K562 (cell line): Measurements from ENCODE around the gene HLCS. TPM values are rescaled to one million over a fixed set of nuclear protein-coding genes. Genes with fewer than 3 reads are reported as not detected.

Source experiments
- ATAC-seq: fragments of 200-7000 bp; cut with Tn5 transposase; 3 replicates; pipeline ENCODE4 v1.9.1; 2020; ENCODE audit warnings: moderate library complexity
- BruUV-seq: library from RNA; stranded (reverse); fragments of 400-500 nt; replicated peaks from 2 replicates; lab custom pipeline; 2021; lab: Mats Ljungman, UMichigan
- CTCF ChIA-PET: fragments of 300-600 bp; formaldehyde crosslinking; extraction: SDS; loops from one replicate; lab custom pipeline; 2021; ENCODE audit warnings: low intra/inter-chr PET ratio; lab: Yijun Ruan, JAX
- POLR2A ChIA-PET: fragments of 300-600, 350-650 bp; sonication (Branson Sonifier 250); formaldehyde crosslinking; extraction: SDS; loops from one replicate; lab custom pipeline; 2021; ENCODE audit warnings: antibody characterized with exemption, inconsistent platforms; lab: Yijun Ruan, JAX
- DNase-seq, 4 experiments: peaks; one replicate each; pipeline versions ENCODE4 v3.0.0 to v3.0.0-alpha.2; 2011 to 2018; ENCODE audit warnings: low spot score in 3 of 4, mixed read lengths in 3 of 4; ENCODE audit errors: extremely low read depth in 1 of 4
- FAIRE-seq: peaks from 2 replicates; lab custom pipeline; 2011; peaks lifted over from hg19 to GRCh38; lab: Jason Lieb, UNC
- H2AFZ ChIP-seq: 2 replicates; pipeline ENCODE4 v1.6.0; 2011; ENCODE audit warnings: low read depth, low read length, control low read depth, inconsistent platforms
- H3K27ac ChIP-seq: fragments of 200-600 bp; 3 replicates; pipeline ENCODE4 v1.8.0; 2011; ENCODE audit warnings: low read depth, mild to moderate bottlenecking, control low read depth, inconsistent platforms, low read length, moderate library complexity, mixed read lengths; ENCODE audit errors: extremely low read depth
- H3K27me3 ChIP-seq, 2 experiments: fragments of 300-600 bp in 1 of 2; 2 replicates in 1 of 2; 3 replicates in 1 of 2; pipeline versions ENCODE4 v1.6.0 to v1.8.0; 2011; ENCODE audit warnings: inconsistent platforms in 2 of 2, low read length in 2 of 2, mild to moderate bottlenecking in 1 of 2, mixed read lengths in 1 of 2, moderate library complexity in 1 of 2; ENCODE audit not compliant: control insufficient read depth in 2 of 2, insufficient read depth in 2 of 2
- H3K36me3 ChIP-seq: fragments of 300-600 bp; 3 replicates; pipeline ENCODE4 v1.8.0; 2011; ENCODE audit warnings: mild to moderate bottlenecking, low read length, inconsistent platforms; ENCODE audit not compliant: control insufficient read depth, insufficient read depth
- H3K4me1 ChIP-seq, 2 experiments: fragments of 200-600 bp in 1 of 2; replicated peaks in 1 of 2; 2 replicates in 1 of 2; 3 replicates in 1 of 2; pipeline versions ENCODE4 v1.5.1 to v1.8.0; 2011; ENCODE audit warnings: inconsistent platforms in 2 of 2, low read length in 2 of 2, mild to moderate bottlenecking in 1 of 2, mixed read lengths in 1 of 2, moderate library complexity in 1 of 2; ENCODE audit not compliant: control insufficient read depth in 2 of 2, insufficient read depth in 2 of 2
- H3K4me2 ChIP-seq: 2 replicates; pipeline ENCODE4 v1.6.1; 2011; ENCODE audit warnings: low read length, control low read depth, inconsistent platforms, mixed read lengths; ENCODE audit not compliant: insufficient read depth
- H3K4me3 ChIP-seq: fragments of 200-600 bp; sonication (generic), shearing (Covaris generic); 2 replicates; pipeline ENCODE4 v1.5.1; 2016; ENCODE audit warnings: control low read depth, inconsistent platforms
- H3K79me2 ChIP-seq: fragments of 200-600 bp; 3 replicates; pipeline ENCODE4 v1.8.0; 2011; ENCODE audit warnings: low read length, inconsistent platforms; ENCODE audit not compliant: control insufficient read depth, insufficient read depth
- H3K9ac ChIP-seq, 2 experiments: 2 replicates each; pipeline versions ENCODE4 v1.6.0 to v1.6.1; 2011; ENCODE audit warnings: low read depth in 2 of 2, low read length in 2 of 2, control low read depth in 1 of 2, inconsistent platforms in 1 of 2, mild to moderate bottlenecking in 1 of 2, mixed read lengths in 1 of 2; ENCODE audit not compliant: insufficient read depth in 1 of 2
- H3K9me1 ChIP-seq: one replicate; pipeline ENCODE4 v1.6.0; 2011; ENCODE audit warnings: inconsistent platforms, mild to moderate bottlenecking, low read length, moderate library complexity; ENCODE audit not compliant: control insufficient read depth, insufficient read depth
- H3K9me3 ChIP-seq: replicated peaks from 2 replicates; pipeline ENCODE4 v1.5.1; 2011; ENCODE audit warnings: low read depth, low read length, inconsistent platforms; ENCODE audit not compliant: control insufficient read depth, insufficient read depth
- H4K20me1 ChIP-seq: replicated peaks from 2 replicates; pipeline ENCODE4 v1.6.1; 2011; ENCODE audit warnings: low read length, inconsistent platforms, mixed read lengths; ENCODE audit not compliant: control insufficient read depth, insufficient read depth
- CXXC5 ChIP-seq: fragments of 250-450 bp; sonication (Bioruptor Pico); IDR thresholded peaks from 2 replicates; pipeline ENCODE4 v1.8.0; 2022; ENCODE audit warnings: inconsistent platforms, mild to moderate bottlenecking, moderate library complexity
- HDAC1 ChIP-seq, 2 experiments: fragments of 450-650 bp; IDR thresholded peaks; 2 replicates each; pipeline ENCODE4 v1.6.1; 2016 to 2017; ENCODE audit warnings: inconsistent platforms in 1 of 2, mild to moderate bottlenecking in 1 of 2, moderate library complexity in 1 of 2
- ILK ChIP-seq: fragments of 450-650 bp; IDR thresholded peaks from 2 replicates; pipeline ENCODE4 v1.6.1; 2016; ENCODE audit warnings: missing genetic modification characterization, low read depth, mild to moderate bottlenecking, missing compliant biosample characterization, moderate library complexity, borderline replicate concordance
- KDM2B ChIP-seq: fragments of 250-450 bp; sonication (Bioruptor Pico); IDR thresholded peaks from 2 replicates; pipeline ENCODE4 v1.8.0; 2021; ENCODE audit warnings: mild to moderate bottlenecking, moderate library complexity
- LCOR ChIP-seq: sonication (generic); formaldehyde crosslinking; IDR thresholded peaks from 2 replicates; pipeline ENCODE4 v1.8.0; 2022; ENCODE audit warnings: mild to moderate bottlenecking, missing genetic modification reagents
- MTA2 ChIP-seq: fragments of 450-650 bp; IDR thresholded peaks from 2 replicates; pipeline ENCODE4 v1.6.1; 2016; ENCODE audit warnings: low read depth
- NFXL1 ChIP-seq: fragments of 450-650 bp; formaldehyde crosslinking; IDR thresholded peaks from 2 replicates; pipeline ENCODE4 v1.4.0; 2021; ENCODE audit warnings: mild to moderate bottlenecking
- SNAPC5 ChIP-seq: fragments of 250-450 bp; sonication (Bioruptor Pico); IDR thresholded peaks from 2 replicates; pipeline ENCODE4 v1.8.0; 2021; ENCODE audit warnings: moderate library complexity, mild to moderate bottlenecking, inconsistent platforms
- SRSF9 ChIP-seq: fragments of 200-400 bp; formaldehyde crosslinking; IDR thresholded peaks from 2 replicates; pipeline ENCODE4 v1.6.1; 2017; ENCODE audit warnings: low read depth, low read length, borderline replicate concordance
- WHSC1 ChIP-seq: IDR thresholded peaks from one replicate; pipeline ENCODE4 v1.6.1; 2012; ENCODE audit warnings: low read length, control low read depth, inconsistent platforms
- ZEB2 ChIP-seq: fragments of 450-650 bp; IDR thresholded peaks from 2 replicates; pipeline ENCODE4 v1.6.1; 2016
- ZHX1 ChIP-seq: fragments of 150-350 bp; conservative IDR thresholded peaks from 2 replicates; pipeline ENCODE4 v1.6.1; 2014; ENCODE audit warnings: low read length
- ZSCAN32 ChIP-seq: fragments of 450-650 bp; formaldehyde crosslinking; IDR thresholded peaks from 2 replicates; pipeline ENCODE4 v1.4.0; 2020; ENCODE audit warnings: mild to moderate bottlenecking, moderate library complexity
- WGBS: fragments of 100-300 bp; shearing (Covaris generic); methylation state at CpG from one replicate; pipeline ENCODE4 v1.1.6; 2016; ENCODE audit warnings: low coverage, mixed read lengths; ENCODE audit not compliant: insufficient coverage; ENCODE audit errors: missing lambda C conversion rate; 5-methylcytosine and 5-hydroxymethylcytosine counted together
- in situ Hi-C: fragments of 300-500 bp; cut with MboI; formaldehyde crosslinking; loops from 4 replicates; pipeline ENCODE4 v1.15.0; 2018; ENCODE audit warnings: inconsistent platforms, mixed read lengths
- intact Hi-C: fragments of 100-400 bp; cut with micrococcal nuclease; formaldehyde crosslinking; loops from 2 replicates; pipeline ENCODE4 v1.14.2; 2022
- polyA plus RNA-seq, 8 experiments: library from polyadenylated mRNA; depleted of rRNA in 4 of 8; stranded (reverse) in 5 of 8; unstranded in 3 of 8; fragments of >200 nt; fragmentation: Nextera tagmentation in 2 of 8; fragmentation: Illumina TruSeq in 1 of 8; extraction: Ambion mirVana in 2 of 8; extraction: Trizol in 1 of 8; gene quantifications; 2 replicates each; pipeline versions ENCODE4 v1.2.1 to v1.2.3, GENCODE V29; 2011 to 2014; ENCODE audit warnings: inconsistent platforms in 1 of 8, missing spikeins in 1 of 8
- total RNA-seq, 7 experiments: library from RNA; depleted of rRNA in 6 of 7; stranded (reverse); fragments of >200 nt in 6 of 7; fragmentation: Illumina TruSeq in 2 of 7; extraction: Trizol in 2 of 7; gene quantifications; 2 replicates each; pipeline versions ENCODE4 v1.2.1 to v1.2.3, GENCODE V29; 2011 to 2021; ENCODE audit warnings: low replicate concordance in 1 of 7

HLCS gene
- total and polyA plus RNA-seq, 9 of the 15 experiments (the other 6 are each of a cell fraction or from before 2014, with no cell fraction given): 3.0 to 21.5 (median 17.1) TPM

GRCh38 chr21:36804874-36805611 lies 161.4 kb downstream of the HLCS start:
- no peak overlapping the region for H2AFZ ChIP-seq
- FAIRE-seq: no peak

More at GRCh38 chr21:36804874-36805611, 161.4 kb downstream of the HLCS start:
- no peak overlapping the region for H3K27ac ChIP-seq
- no peak for TF ChIP-seq WHSC1
- no peak for TF ChIP-seq ZSCAN32
- no peak for TF ChIP-seq HDAC1 (IDR thresholded peaks at IDR 0.05)
- TF ChIP-seq SRSF9: no peak
- TF ChIP-seq CXXC5: no peak
- no peak for TF ChIP-seq MTA2
- no peak for TF ChIP-seq SNAPC5
- no peak for TF ChIP-seq KDM2B (CRISPR knock-in tag)
- TF ChIP-seq ILK (tag): no peak
- no peak for TF ChIP-seq LCOR (CRISPR knock-in tag)
- no peak for TF ChIP-seq ZEB2
- TF ChIP-seq ZHX1: no peak
- no peak for TF ChIP-seq NFXL1 (CRISPR knock-in tag)
- in situ Hi-C loops: no loop called here
- H3K4me1 ChIP-seq: no peaks in the 10 kb centered on the region
- H3K36me3 ChIP-seq: no peaks in the 10 kb centered on the region
- BruUV-seq: no TSS peak
- POLR2A ChIA-PET: interaction anchor here (1.0 kb wide), 1 partner anchor 10 kb away, joined by 3 read pairs; no protein-coding TSS in a partner anchor
- 58% methylated on average over 17 of the region's 17 CpGs for WGBS
- no peaks in the 10 kb centered on the region; the same call in 1 of the 2 replicates for H4K20me1 ChIP-seq
- H3K4me3 ChIP-seq: no peak overlapping the region
- no peaks in the 10 kb centered on the region for H3K27me3 ChIP-seq
- no peak overlapping the region for H3K9ac ChIP-seq
- peaks cover 3% of the 10 kb centered on the region for H3K9me1 ChIP-seq
- H3K9me3 ChIP-seq: no peaks in the 10 kb centered on the region
- no peaks in the 10 kb centered on the region for H3K79me2 ChIP-seq
- intact Hi-C loops: no loop called here
- CTCF ChIA-PET: no interaction called here
- ATAC-seq (no peak), DNase-seq (no peak)
- H3K4me2 ChIP-seq: no peak overlapping the region
